ENCODE data around the gene GTF2A2.

DNA sequence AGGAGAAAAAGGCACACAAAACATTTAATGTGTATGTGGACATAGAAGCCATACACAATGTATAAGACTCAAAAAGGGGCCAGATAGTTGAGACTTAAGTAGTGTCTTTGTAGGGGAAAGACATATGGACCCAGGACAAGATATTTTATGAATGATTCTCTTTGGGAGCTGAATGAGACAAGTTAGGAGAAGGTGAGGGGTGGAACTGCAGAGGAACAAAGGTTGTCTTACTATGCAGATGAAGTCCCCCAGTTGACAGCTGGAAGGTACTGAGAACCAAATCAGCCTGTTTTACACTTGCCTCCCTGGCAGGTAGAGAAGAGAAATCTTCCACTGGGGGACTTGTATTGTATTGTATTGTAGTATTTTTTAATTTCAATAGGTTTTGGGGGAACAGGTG, 60.7 kb downstream of the GTF2A2 start:
- TF ChIP-seq CTCF (IDR thresholded peaks at IDR 0.05): no peak
- TF ChIP-seq POLR2A (IDR thresholded peaks at IDR 0.05): no peak

Measured in sigmoid colon (tissue), 3 donors.